Body of pancreas (tissue), 4 donors: ENCODE measurements around the gene PDIK1L.

Source experiments
- CTCF ChIP-seq, 7 experiments: fragments of 450-650 bp in 4 of 7; fragments of 200-600 bp in 3 of 7; sonication (generic) in 3 of 7; IDR thresholded peaks; one replicate each; pipeline ENCODE4 v1.5.1; 2016 to 2019; ENCODE audit warnings: antibody characterized with exemption in 7 of 7
- POLR2A ChIP-seq, 3 donors: fragments of 450-650 bp; IDR thresholded peaks; one replicate each; pipeline ENCODE4 v1.6.1; 2016; ENCODE audit warnings: antibody characterized with exemption in 3 of 3, mild to moderate bottlenecking in 2 of 3

GRCh38 chr1:26119892-26120608 lies 8.4 kb downstream of the PDIK1L start:
- TF ChIP-seq CTCF (IDR thresholded peaks at IDR 0.05), result no peak
- TF ChIP-seq POLR2A (IDR thresholded peaks at IDR 0.05), result no peak
